Measurements from ENCODE around the gene CUEDC2.

CUEDC2 gene

GRCh38 chr10:102432162-102432950 lies at the start of gene CUEDC2 (continued):
- TF ChIP-seq ZNF623 (tag by site-specific recombination; IDR thresholded peaks at IDR 0.05) (0 out of 2 replicates have a peak, but pooled peaks have one; percentile 16), REPIN1 (tag by site-specific recombination; IDR thresholded peaks at IDR 0.05; ENCODE audit: low read depth) (no peak), ZNF837 (tag by site-specific recombination; IDR thresholded peaks at IDR 0.05) (no peak), ZNF133 (tag by site-specific recombination; IDR thresholded peaks at IDR 0.05) (no peak), IKZF3 (tag by site-specific recombination; IDR thresholded peaks at IDR 0.05) (peak; percentile 90; the same call in 1 of the 2 replicates), SALL2 (tag by site-specific recombination; IDR thresholded peaks at IDR 0.05; ENCODE audit: borderline replicate concordance) (no peak), ZNF302 (tag by site-specific recombination; IDR thresholded peaks at IDR 0.05; ENCODE audit: low read depth) (no peak), GLI4 (tag by site-specific recombination; IDR thresholded peaks at IDR 0.05) (no peak), ZBTB11 (tag by site-specific recombination; conservative IDR thresholded peaks at IDR 0.05; ENCODE audit: low read depth) (peak; percentile 90), ZEB2 (tag by site-specific recombination; IDR thresholded peaks at IDR 0.05) (peak; percentile 87), OSR2 (tag by site-specific recombination; IDR thresholded peaks at IDR 0.05) (no peak), KLF8 (tag by site-specific recombination; IDR thresholded peaks at IDR 0.05) (peak; percentile 95), ZNF112 (tag by site-specific recombination; IDR thresholded peaks at IDR 0.05) (no peak), ZNF768 (tag by site-specific recombination; IDR thresholded peaks at IDR 0.05) (no peak), ZNF701 (tag by site-specific recombination; IDR thresholded peaks at IDR 0.05) (no peak), ZNF555 (tag by site-specific recombination; conservative IDR thresholded peaks at IDR 0.05) (no peak), ZNF473 (tag by site-specific recombination; IDR thresholded peaks at IDR 0.05) (no peak), ZNF791 (tag by site-specific recombination; IDR thresholded peaks at IDR 0.05) (no peak), GLI2 (tag by site-specific recombination; IDR thresholded peaks at IDR 0.05; ENCODE audit: borderline replicate concordance, low read depth) (no peak), ZNF558 (tag by site-specific recombination; IDR thresholded peaks at IDR 0.05) (no peak), ZNF677 (tag by site-specific recombination; IDR thresholded peaks at IDR 0.05) (no peak), SCRT2 (tag by site-specific recombination; IDR thresholded peaks at IDR 0.05) (peak; percentile 53; the same call in 1 of the 2 replicates), FEZF1 (tag by site-specific recombination; IDR thresholded peaks at IDR 0.05) (no peak), ZNF792 (tag by site-specific recombination; IDR thresholded peaks at IDR 0.05) (no peak), PRDM6 (tag by site-specific recombination; IDR thresholded peaks at IDR 0.05) (no peak), ZNF121 (tag by site-specific recombination; IDR thresholded peaks at IDR 0.05) (peak; percentile 81), ZNF596 (tag by site-specific recombination; IDR thresholded peaks at IDR 0.05) (peak; percentile 93)
- TF ChIP-seq, protein P1, sequence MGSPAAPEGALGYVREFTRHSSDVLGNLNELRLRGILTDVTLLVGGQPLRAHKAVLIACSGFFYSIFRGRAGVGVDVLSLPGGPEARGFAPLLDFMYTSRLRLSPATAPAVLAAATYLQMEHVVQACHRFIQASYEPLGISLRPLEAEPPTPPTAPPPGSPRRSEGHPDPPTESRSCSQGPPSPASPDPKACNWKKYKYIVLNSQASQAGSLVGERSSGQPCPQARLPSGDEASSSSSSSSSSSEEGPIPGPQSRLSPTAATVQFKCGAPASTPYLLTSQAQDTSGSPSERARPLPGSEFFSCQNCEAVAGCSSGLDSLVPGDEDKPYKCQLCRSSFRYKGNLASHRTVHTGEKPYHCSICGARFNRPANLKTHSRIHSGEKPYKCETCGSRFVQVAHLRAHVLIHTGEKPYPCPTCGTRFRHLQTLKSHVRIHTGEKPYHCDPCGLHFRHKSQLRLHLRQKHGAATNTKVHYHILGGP (tag by site-specific recombination; IDR thresholded peaks at IDR 0.05) = no peak
- TF ChIP-seq, protein P2, sequence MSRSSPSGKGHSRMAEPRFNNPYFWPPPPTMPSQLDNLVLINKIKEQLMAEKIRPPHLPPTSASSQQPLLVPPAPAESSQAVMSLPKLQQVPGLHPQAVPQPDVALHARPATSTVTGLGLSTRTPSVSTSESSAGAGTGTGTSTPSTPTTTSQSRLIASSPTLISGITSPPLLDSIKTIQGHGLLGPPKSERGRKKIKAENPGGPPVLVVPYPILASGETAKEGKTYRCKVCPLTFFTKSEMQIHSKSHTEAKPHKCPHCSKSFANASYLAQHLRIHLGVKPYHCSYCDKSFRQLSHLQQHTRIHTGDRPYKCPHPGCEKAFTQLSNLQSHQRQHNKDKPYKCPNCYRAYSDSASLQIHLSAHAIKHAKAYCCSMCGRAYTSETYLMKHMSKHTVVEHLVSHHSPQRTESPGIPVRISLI (tag by site-specific recombination; IDR thresholded peaks at IDR 0.05) = no peak
- TF ChIP-seq, protein P3, sequence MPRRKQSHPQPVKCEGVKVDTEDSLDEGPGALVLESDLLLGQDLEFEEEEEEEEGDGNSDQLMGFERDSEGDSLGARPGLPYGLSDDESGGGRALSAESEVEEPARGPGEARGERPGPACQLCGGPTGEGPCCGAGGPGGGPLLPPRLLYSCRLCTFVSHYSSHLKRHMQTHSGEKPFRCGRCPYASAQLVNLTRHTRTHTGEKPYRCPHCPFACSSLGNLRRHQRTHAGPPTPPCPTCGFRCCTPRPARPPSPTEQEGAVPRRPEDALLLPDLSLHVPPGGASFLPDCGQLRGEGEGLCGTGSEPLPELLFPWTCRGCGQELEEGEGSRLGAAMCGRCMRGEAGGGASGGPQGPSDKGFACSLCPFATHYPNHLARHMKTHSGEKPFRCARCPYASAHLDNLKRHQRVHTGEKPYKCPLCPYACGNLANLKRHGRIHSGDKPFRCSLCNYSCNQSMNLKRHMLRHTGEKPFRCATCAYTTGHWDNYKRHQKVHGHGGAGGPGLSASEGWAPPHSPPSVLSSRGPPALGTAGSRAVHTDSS (tag by site-specific recombination; IDR thresholded peaks at IDR 0.05) = no peak
